D341Med (cell line): ENCODE results near the gene CSTB.

Source experiments
- DNase-seq: peaks from one replicate; pipeline ENCODE4 v3.0.0; 2012; ENCODE audit warnings: low spot score

Gene CSTB

DNA sequence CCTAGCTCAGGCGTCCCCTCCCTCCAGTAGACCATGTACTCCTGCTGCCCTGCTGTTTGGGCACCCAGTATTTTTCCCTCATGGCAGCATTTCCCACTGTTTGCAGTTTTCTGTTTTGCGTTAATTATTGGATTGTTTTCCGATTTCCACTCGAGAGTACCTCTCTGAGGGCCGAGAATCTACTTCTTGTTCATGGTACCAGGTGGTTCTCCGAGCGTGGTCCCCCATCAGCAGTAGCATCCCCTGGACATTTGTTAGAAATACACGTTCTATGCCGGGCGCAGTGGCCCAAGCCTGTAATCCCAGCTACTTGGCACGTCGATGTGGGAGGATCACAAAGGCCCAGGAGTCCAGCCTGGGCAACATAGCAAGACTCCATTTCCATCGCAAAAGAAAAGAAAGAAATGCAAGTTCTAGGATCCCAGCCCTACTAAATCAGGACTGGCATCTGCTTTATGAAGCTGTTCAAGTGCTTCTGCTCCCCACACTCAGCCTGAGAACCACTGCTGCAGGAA is 14.0 kb upstream of the CSTB start:
- DNase-seq: no peak

DNA sequence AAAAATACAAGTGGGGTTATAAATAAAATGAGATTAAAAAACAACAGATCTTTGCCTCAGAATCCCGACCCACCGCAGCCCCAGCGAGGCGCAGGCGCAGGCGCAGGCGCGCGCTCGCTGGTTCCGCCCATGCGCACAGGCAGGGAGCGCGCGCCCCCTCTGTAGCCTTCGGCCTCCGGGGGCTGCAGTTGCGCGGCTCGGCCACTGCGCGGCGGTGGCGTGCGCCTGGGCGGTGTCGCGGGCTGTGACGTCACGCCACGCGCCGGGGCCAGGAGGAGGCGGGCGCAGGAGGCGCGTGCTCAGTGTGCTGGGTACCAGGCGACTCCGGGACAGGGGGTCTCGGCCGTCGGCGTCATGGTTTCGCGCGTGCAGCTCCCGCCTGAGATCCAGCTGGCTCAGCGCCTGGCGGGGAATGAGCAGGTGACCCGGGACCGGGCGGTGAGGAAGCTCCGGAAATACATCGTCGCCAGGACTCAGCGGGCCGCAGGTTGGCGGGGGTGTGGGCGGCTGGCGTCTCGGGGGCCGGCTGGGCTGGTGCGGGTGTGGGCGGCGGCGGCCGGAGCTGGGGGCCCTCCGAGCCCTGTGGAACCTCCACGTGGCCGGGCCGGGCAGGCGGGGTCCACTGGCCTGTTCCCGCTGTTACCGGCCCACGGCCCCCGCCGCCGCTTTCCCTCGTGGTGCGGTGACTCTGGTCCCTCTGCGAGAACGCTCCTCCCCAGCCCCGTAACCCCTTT is 13.3 kb upstream of the CSTB start, which contains the start of gene RRP1:
Gene RRP1 (plus strand): TSS at position 302 of the 734 bp plus-strand sequence. CDS start 53 bp downstream, at position 355.
- peak; percentile 99 for DNase-seq

DNA sequence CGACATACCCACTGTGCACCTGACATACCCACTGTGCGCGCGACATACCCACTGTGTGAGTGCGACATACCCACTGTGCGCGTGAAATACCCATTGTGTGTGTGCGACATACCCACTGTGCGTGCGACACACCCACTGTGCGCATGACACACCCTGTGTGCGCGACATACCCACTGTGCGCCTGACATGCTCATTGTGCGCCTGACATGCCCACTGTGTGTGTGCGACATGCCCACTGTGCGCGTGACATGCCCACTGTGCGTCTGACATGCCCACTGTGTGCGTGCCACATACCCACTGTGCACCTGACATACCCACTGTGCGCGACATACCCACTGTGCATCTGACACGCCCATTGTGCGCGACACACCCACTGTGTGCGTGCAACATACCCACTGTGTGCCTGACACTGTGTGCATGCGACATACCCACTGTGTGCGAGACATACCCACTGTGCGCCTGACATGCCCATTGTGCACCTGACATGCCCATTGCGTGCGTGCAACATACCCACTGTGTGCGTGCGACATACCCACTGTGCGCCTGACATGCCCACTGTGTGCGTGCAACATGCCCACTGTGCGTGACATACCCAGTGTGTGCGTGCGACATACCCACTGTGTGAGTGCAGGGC is 10.8 kb upstream of the CSTB start:
- DNase-seq: no peak

DNA sequence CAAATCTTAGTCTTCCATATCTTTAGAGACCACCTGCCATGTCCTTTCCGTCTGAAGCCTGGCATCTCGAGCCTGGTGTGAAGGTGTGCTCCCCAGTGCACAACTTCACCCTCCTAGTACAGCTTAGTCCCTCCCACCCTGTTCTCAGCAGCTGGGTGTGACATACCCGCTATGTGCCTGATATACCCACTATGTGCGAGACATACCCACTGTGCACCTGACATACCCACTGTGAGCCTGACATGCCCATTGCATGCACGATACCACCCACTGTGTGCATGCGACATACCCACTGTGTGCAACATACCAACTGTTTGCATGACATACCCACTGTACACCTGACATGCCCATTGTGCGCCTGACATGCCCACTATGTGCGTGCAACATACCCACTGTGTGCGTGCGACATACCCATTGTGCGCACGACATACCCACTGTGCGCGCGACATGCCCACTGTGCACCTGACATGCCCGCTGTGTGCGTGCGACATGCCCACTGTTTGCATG is 10.2 kb upstream of the CSTB start:
- no peak for DNase-seq

DNA sequence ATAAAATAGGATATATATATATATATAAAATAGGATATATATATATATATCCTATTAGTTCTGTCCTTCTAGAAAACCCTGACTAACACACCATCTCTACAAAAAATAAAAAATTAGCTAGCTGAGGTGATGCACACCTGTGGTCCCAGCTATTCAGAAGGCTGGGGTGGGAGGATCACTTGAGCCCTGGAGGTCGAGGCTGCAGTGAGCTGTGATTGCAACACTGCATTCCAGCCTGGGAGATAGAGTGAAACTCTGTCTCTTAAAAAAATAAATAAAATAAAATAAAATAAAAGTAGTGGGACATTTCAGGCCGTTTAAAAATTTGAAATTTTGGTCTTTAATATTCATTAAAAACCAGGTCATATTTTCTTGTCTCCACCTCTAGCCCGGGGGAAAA is 9.0 kb upstream of the CSTB start:
- no peak for DNase-seq

DNA sequence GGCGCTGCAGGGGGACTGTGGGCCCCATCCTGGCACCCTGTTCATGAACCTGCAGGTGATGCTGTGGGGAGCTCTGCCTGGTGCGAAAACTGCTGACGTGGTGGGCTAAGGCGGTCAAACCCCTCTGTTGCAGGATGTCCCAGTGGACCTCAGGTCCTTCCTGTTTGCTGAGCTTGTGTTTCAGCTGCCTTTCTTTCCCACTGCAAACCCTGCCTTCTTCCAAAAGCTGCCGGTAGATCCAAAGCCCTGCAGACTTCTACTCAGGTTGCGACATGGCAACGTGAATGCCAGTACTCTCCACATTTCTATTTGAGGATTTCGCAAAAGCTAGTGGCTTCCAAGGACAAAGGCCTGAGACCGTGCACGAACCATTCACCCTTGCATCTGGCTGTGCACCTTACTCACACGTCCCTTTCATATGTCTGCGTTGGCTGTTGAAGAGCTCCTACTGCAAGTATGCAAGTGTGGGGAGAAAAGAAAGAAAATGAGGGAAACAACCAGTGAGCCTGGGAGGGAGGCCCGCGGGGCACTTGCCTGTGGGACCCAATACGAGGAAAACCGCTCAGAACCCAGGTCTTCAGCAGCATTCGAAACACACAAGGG is 7.1 kb upstream of the CSTB start:
- no peak for DNase-seq

DNA sequence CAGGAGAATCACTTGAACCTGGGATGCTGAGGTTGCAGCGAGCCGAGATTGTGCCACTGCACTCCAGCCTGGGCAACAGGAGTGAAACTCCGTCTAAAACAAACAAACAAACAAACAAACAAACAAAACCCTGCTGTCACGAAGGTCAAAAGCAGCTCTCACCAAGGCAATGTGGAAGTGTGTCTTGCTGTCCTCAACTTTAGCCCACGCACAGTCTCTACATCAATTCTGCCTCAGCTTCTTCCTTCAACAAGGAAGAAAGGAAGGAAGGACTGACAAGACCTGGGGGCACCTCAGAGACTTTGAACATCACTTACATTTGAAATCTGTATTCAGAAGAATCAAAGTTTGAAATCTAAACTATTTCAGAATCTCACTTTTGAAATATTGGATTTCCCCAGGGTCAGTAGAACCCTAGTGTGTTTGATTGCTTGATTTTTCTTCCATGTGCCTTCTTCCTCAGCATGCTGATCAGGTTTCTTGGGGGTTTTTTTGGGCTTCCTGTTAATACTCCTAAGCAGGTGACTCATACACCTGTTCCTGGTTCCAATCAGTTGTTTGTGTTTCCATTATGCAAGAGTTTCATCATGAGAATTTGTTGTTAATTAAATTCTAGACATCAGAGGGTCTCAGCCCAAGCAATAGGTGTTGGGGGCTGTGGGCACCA is 6.5 kb upstream of the CSTB start:
- DNase-seq: no peak

DNA sequence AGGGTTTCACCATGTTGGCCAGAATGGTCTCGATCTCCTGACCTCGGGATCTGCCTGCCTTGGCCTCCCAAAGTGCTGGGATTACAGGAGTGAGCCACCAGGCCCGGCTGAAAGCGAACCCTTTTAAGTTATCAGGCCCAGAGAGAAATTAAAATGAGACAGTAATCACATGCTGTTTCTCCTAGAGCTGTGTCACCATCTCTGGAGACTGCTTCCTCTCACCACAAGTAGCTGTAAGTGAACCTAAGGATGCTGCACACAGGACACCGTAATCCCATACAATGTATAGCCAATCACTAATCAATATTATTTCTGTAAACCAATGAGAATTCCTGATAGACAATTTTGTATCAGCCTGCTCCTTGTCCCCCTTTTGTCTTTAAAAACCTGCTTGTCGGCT is 5.7 kb upstream of the CSTB start:
- DNase-seq: no peak

DNA sequence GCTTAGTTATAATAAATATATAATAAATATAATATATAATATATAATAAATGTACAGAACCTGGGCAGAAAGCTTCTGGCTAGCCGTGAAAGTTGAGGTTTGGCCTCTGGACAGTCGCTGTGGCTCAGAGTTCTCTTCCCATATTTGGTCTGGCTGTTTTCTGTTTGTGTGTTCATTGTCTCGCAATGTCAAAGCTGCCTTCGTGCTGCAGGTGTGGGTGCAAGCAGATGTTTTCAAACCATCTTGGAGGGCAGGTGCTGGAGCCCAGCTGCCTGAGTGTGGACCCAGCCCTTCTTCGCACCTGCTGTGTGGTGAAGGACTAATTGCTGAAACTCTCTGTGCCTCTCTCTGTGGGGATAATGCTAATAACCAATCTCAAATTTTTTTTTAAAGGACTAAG is 3.6 kb upstream of the CSTB start:
- no peak for DNase-seq

DNA sequence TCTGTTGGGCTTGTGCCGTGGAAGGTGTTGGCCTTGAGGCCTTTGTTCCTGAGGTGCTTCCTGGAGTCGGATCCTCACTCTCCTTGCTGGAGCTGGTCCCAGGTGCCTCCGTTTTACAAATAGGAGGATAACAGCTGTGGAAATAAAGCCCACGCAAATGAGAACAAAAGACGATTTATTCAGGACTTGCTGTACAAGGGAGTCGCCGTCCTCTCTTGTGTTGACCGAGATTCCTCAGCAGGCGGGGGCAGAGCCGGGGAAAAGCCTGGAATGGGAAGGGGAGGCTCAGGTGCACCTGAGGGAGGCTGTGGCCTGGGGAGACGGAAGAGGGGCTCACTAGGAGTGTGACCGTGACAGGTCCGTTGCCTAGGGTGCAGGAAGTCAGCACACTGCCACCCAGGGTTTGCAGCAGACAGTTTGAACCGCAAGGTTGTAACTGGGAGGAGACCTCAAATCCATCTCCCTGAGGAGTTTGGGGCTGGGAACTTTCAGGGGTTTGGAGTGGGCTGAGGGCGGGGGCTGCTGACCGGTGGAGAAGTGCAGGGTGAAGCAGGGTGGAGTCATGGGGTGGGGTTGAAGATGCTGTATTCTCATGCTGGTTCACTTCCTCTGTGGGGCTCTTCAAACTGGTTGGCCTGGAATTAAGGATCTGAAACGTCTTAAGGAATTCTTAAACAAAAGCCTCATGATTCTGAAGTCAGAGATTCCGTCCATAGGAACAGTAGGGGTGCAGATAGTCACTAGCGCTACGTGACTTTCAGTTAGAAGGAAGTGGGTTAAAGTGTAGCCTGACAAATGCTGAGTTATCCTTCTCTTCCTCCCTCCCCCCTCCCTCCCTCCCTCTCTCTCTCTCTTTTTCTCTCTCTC is 2.6 kb upstream of the CSTB start:
- no peak for DNase-seq

DNA sequence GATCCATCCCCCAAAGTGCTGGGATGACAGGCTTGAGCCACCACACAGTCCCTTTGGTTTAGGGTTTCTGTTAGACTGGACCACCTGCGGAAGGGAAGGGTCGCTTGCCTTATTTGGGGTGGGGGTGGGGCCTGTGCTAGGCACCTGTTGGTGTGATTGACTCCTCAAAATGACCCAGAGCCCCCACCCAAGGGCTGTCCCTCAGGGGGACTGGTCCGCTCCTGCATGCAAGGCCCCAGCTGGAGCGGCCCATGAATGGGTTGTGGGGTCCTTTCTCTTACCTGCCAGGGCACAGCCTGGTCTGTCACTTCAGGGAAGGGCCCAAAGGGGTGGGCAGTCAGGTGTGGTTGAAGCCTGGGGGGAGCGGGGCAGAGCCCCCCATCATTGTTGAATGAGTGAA is 1.8 kb upstream of the CSTB start:
- no peak for DNase-seq

DNA sequence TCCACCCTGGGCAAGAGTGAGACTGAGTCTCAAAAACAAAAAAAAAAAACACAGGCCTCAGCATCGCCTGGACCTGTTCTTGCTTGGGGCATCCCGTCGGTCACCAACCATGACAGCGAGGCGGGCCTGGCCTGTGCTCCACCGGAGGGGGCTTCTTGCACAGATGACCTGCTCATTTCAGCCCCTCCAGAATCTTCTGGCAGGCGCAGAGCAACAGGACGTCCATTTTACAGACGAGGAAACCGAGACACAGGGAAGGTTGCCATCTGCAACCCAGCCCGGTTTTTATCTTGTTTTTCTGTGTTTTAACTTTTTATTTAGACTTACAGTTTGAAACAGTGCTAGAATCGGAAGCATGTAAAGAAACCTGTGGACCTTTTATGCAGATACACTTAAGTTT is 918 bp downstream of the CSTB start:
- no peak for DNase-seq

DNA sequence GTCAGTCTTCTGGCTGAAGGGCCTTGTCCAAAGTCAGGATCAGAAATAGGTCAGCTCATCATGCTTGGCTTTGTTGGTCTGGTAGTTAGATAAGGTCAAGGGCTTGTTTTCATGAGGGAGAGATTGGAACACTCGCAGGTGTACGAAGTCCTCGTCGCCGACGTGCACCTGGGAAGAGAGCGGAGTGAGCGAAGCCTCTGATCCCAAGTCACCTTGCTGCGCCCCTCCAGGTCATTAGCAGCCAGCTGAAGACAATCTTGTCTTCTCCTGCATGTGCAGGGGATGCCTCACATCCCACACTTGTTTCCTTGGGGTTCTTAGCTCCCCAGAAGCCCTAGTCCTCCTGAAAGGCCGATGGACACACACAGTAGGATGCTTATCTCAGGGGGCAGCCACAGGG is 1.9 kb downstream of the CSTB start:
- no peak for DNase-seq

DNA sequence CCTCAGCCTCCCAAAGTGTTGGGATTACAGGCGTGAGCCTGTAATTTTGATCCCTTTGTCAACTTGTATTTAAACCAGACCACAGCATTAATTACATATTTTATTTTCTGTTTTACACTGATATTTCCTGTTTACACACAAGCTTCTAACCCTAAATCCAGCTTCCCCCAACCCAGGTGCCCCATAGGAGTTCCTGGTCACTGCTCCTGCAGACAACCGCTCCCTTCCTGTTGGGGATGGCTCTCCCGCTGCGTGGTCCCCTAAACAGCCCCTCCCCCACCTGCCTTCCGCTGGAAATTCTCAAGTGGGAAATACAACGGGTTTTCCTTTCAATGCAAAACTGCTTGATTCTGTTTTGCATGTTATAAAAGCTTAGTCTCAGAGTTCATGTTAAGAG is 3.7 kb downstream of the CSTB start:
- DNase-seq: no peak

DNA sequence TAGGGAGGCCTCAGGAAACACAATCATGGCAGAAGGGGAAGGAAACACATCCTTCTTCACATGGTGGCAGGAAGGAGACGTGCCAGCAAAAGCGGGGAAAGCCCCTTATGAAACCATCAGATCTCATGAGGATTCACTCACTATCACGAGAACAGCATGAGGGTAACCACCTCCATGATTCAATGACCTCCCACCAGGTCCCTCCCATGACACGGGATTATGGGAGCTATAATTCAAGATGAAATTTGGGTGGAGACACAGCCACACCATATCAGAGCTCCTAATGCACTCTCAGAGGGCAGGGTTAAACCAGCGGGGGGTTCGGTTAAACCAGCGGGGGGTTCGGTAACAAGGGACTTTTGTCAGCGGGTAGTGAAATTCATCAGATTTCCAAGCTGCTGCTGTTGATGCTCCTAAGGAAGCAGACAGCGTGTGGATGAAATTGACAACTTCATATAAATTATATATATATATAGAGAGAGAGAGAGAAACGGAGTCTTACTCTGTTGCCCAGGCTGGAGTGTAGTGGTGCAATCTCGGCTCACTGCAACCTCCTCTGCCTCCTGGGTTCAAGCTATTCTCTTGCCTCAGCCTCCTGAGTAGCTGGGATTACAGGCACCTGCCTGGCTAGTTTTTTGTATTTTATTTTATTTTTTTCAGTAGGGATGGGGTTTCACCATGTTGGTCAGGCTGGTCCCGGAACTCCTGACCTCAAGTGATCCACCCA is 4.2 kb downstream of the CSTB start:
- no peak for DNase-seq

DNA sequence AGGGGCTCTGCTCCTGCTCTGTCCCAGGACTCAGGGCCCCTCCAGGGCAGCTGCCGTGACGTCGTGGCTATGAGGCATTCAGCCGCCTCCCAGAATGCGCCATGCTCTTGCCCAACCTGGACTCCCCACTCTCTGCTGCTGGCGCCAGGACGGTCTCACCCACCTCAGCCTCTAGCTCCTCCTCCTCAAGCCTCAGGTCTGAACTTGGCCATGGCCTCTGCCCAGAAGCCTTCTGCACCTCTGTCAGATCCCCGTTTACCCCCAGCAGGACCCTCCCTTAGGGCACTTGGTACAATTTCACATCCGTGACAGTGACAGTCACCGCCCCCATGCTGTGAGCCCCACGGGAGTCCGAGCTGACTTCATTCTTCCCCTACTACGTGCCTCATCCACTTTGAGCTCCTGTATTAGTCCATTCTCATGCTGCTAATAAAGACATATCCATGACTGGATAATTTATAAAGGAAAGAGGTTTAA is 4.9 kb downstream of the CSTB start:
- DNase-seq: no peak

DNA sequence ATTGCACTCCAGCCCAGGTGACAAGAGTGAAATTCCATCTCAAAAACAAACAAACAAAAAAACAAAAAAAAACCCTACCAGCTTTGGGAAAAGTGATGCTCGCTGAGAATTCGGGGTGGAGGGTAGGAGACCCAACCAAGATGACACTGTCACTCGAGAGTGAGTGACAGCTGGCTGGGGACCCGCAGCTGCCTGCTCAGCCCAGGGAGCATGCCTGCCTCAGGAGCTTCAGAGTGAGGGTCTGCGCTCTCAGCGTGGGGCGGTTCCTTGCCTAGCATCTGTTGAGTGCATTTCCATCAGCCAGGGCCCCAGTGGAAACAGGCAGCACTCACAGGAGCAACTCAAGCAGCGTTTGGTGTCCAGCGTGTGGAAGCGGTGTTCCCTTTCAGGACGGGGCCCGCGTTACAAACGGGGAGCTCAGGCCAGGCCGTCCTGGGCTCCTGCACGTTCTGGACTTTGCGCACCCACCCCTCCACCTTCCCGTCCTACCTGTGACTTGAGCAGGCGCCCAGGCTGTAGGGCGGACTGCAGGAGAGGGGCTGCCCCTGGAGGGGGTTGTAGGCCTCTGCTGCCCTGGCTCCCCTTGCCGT is 5.9 kb downstream of the CSTB start:
- no peak for DNase-seq

DNA sequence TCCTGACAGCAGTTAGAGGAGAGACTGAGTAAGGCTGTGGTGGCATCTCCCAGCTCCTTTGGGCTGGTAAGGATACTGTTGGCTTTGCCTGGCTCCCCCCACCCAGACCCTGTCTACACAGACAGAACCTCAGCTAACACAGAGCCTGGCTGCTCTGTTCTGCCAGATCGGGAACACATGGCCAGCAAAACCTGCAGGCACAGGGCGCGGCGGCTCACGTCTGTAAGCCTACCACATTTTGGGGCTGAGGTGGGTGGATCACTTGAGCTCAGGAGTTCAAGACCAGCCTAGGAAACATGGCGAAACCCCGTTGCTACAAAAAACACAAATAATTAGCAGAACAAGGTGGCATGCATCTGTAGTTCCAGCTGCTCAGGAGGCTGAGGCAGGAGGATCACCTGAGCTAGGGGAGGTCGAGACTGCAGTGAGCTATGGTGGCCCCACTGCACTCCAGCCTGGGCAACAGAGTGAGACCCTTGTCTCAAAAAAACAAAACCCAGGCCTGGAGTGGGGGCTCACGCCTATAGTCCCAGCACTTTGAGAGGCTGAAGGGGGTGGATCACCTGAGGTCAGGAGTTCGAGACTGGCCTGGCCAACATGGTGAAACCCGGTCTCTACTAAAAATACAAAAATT is 6.7 kb downstream of the CSTB start:
- DNase-seq: no peak

DNA sequence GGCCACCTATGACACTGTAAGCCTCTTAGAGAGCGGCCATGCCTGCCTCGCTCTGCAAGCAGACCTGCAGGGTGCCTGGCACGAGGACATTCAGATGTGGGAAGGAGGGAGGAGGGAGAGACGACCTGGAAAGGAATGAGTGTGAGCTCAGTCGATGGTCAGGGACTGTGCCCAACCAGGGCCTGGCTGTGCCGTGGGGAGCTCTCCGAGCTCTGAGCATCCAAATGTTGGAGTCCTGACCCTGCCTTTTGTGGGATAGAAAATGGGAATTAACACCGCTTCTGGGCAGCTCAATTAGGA is 7.3 kb downstream of the CSTB start:
- DNase-seq: no peak
